NCI-H774 (cell line): Measurements from ENCODE around the gene FBXO47.

Experiments
- DNase-seq: peaks from one replicate; lab custom pipeline; 2025; lab: John Stamatoyannopoulos, UW

FBXO47 gene

DNA sequence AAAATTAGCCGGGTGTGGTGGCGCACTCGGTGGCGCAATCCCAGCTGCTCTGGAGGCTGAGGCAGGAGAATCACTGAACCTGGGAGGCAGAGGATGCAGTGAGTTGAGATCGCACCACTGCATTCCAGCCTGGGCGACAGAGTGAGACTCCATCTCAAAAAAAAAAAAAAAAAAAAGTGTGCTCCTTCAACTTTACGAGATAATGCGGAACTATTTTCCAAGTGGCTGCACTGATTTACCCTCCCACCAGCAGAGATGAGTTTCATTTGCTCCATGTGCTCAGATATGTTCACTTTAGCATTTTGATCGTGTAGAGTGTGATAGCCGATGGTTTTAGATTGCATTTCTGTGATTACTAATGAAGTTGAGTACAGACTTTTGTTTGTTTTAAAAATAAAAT, 61.8 kb downstream of the FBXO47 start:
- no peak for DNase-seq

GRCh38 chr17:38904892-38905291, 62.3 kb downstream of the FBXO47 start:
- no peak for DNase-seq

- no peak for DNase-seq
These were observed 63.8 kb downstream of the FBXO47 start for GRCh38 chr17:38903404-38903803.

- DNase-seq: no peak
These were observed 66.1 kb downstream of the FBXO47 start for GRCh38 chr17:38900978-38901656.

- DNase-seq: no peak
These were observed 67.8 kb downstream of the FBXO47 start for GRCh38 chr17:38899421-38899820.

DNA sequence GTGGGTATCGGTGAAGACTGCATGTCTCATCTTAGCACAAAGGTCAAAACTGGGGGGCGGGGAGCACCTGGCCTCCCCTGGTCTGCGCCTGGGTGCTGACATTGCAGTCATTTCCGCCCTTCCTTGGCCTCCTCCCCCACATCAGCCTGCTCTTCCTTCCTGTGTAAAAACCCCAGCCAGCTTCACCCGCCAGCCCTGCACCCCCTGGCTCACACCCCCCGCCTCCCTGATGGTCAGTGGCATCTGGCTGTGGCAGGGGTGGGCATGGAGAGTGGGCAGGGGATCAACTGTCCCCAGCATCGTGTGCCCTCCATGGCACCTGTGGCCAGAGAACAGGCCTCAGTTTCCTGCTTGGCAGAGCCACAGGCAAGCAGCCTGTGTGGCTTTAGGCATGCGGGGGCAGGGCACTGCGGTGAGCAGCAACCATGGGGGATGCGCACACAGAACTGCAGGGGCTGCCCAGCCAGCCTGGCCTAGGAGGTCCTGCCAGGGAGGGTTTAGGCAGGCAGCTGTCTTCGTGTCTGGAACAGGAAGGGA, 68.3 kb downstream of the FBXO47 start:
- no peak for DNase-seq

GRCh38 chr17:38898291-38898679, 68.9 kb downstream of the FBXO47 start:
- DNase-seq: no peak

- DNase-seq: no peak
These were observed 69.4 kb downstream of the FBXO47 start for GRCh38 chr17:38897671-38898290.

GRCh38 chr17:38897176-38897575, 70.0 kb downstream of the FBXO47 start:
- DNase-seq: no peak

DNA sequence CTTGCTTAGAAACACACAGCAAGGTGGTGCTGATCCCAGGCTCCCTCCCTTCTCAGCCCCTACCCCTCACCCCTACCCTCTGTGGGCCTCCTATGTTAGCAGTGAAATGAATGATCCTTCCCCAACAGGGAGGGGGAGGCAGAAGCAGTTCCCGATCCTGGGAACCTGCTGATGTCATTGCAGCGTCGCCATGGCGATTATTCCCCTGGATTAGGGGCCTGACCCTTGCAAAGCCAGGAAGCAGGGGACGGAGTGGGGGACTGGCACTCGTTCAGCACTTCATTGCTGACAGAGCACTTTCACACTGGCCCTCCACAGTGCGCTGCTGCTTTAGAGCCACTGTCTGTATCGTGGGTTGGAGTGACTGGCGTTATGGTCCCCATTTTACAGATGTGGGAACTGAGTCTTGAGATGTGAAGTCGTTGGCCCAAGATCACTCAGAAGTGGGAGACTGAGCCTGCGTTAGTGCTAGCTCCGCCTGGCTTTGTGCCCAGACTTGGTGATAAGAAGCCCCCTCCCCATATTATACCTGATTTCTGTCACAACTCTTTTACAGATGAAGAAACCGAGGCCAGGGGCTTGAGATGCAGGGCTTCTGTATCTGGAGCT, 70.8 kb downstream of the FBXO47 start:
- no peak for DNase-seq

DNA sequence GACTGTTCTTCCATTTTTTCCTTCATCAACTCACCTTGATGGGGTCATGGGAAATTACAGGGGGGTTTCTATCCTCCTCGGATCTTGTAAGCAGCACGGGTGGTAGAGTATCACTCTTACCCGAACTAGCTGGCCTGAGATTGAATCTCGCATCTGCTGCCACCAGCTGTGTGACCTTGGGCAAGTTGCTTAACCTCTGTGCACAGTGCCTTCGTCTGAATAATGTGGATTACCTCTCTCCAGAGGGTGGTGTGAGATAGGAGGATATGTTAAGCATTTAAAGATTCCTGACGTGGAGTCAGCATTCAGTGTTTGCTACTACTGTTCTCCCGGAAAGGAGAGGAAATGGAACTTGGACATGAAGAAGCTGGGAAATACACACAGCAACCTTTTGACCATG, 72.9 kb downstream of the FBXO47 start:
- DNase-seq: no peak

GRCh38 chr17:38893607-38894006, 73.6 kb downstream of the FBXO47 start:
- DNase-seq: no peak

DNA sequence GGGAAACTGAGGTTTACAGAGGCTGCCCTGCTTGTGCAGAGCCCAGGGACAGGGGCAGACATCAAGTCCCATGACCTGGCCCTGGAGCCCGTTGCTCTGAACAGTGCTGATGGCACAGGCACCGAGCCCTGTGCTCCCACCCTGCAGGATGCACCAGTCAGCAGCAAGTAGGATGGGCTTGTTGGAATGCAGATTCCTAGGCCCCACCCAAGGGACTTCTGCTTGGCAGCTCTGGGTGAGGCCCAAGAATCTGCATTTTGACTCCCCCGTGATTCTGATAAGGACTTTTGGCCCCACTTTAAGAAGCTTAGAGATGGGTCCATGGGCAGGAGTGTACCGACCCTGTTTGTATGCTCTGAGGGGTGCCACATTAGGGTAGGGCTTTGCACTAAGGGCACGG, 74.1 kb downstream of the FBXO47 start:
- no peak for DNase-seq

DNA sequence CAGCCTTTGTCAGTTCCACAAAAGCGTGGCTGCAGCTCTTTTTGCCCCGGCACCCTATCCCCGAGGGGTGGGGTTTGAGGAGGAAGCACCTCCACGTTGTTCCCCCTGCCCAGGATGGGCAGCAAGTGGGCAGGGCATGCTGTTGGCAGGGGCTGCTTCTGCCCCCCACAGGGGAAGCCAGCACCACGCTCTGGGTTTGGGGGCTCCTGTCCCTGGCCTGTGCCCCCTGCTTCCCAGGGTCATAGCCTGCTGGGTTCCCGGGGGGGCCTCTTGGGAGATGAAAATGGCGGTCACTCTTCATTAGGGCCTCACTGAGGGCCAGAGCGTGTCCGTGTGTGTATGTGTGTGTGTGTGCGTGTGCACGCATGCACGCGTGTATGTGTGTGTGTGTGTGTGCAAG, 74.6 kb downstream of the FBXO47 start:
- no peak for DNase-seq

DNA sequence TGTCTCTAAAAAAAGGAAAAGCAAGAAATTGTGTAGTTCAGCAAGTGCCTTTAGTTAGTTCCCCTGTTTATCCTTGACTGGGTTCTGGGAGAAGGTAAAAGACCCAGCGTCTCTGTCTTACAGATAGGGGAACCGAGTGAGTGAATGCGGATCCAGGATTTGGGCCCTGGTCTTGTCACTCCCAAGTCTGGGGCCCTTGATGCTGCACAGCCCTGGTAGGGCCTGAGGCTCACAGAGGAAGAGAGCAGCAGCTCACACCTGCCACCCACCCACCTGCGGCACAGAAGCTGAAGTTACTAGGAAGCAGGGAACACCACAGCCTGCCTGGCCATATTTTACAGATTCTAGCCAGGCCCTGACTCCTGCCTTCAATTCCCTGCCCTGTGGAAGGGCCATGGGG, 75.1 kb downstream of the FBXO47 start:
- no peak for DNase-seq

DNA sequence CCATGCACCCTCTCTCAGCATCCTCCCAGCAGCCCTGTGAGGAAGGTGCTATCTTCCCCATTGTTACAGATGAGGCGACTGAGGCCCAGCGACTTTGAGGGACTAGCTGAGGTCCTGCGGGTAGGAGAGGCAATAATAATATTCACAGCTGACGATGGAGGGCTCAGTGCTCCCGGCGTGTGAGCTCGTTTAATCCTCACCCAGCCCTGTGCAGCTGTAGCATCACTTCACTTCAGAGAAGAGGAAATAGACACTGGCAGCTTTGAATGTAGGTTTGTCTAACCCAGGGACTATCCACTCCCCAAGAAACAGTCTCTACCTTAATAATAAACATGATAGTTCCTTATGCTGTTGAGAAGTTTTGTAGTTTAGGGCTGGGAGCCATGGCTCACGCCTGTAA, 75.8 kb downstream of the FBXO47 start:
- no peak for DNase-seq

GRCh38 chr17:38890410-38890746, 76.8 kb downstream of the FBXO47 start:
- DNase-seq: no peak

GRCh38 chr17:38889745-38890409, 77.3 kb downstream of the FBXO47 start:
- DNase-seq: no peak

DNA sequence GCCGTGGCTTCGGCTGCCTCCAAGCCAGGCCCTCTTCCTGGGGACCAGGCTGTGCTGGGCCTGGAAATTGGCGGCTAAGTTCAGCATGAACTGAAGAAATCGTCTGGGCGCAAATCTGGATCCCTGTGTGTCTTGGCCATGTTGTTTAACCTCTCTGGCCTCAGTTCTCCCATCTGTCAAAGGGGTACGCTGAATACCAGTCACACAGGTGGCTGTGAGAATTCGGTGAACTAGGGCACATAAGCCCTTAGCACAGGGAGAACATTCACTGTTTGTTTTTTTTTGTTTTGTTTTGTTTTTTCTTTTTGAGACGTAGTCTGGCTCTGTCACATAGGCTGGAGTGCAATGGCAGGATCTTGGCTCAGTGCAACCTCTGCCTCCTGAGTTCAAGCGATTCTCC, 78.4 kb downstream of the FBXO47 start:
- DNase-seq: no peak

DNA sequence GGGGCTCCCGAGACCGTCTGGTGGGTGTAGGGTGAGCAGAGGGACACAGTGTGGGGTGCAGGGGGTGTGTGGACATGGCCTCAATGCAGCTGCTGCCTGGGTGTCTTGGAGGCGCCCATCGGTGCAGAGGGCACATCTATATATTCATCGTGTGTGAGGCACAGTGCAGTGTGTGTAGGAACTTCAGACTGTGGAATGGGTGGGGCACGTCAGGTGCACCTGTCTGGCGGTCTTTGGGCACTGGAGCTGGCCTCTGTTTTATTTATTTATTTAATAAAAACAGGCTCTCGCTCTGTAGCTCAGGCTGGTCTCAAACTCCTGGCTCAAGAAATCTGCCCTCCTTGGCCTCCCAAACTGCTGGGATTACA, 80.6 kb downstream of the FBXO47 start:
- no peak for DNase-seq
